HL-60 (cell line): ENCODE measurements around the gene DPM1.
"Not testable (repeated sequence)": the region's sequence is repeated elsewhere in the genome, so short reads cannot be mapped to it uniquely, and the experiment has no call there.

Experiments
- DNase-seq, 2 experiments: peaks; one replicate each; pipeline ENCODE4 v3.0.0-alpha.2; 2010 to 2020; ENCODE audit warnings: low read depth in 1 of 2, low spot score in 1 of 2
- H3K27ac ChIP-seq: fragments of 250-450 bp; sonication (Bioruptor Pico); replicated peaks from 2 replicates; pipeline ENCODE4 v1.5.1; 2020; ENCODE audit warnings: mild to moderate bottlenecking, moderate library complexity
- H3K27me3 ChIP-seq: fragments of 250-450 bp; sonication (Bioruptor Pico); 2 replicates; pipeline ENCODE4 v1.5.1; 2021; ENCODE audit warnings: mild to moderate bottlenecking, moderate library complexity; ENCODE audit not compliant: insufficient read depth, poor library complexity, severe bottlenecking
- H3K4me3 ChIP-seq: replicated peaks from 2 replicates; pipeline ENCODE4 v1.5.1; 2011; ENCODE audit warnings: mild to moderate bottlenecking, control low read depth, low read length; ENCODE audit not compliant: insufficient read depth
- CTCF ChIP-seq: IDR thresholded peaks from one replicate; pipeline ENCODE4 v1.5.1; 2011; ENCODE audit warnings: low read length, control low read depth, inconsistent platforms; ENCODE audit not compliant: insufficient read depth
- GABPA ChIP-seq: IDR thresholded peaks from 2 replicates; pipeline ENCODE4 v1.6.1; 2012; ENCODE audit warnings: low read depth
- POLR2AphosphoS5 ChIP-seq: IDR thresholded peaks from 2 replicates; pipeline ENCODE4 v1.6.1; 2012; ENCODE audit warnings: low read depth
- REST ChIP-seq: IDR thresholded peaks from 2 replicates; pipeline ENCODE4 v1.6.1; 2012; ENCODE audit warnings: low read depth; ENCODE audit not compliant: insufficient replicate concordance
- SPI1 ChIP-seq: IDR thresholded peaks from 2 replicates; pipeline ENCODE4 v1.6.1; 2012; ENCODE audit warnings: low read depth, mild to moderate bottlenecking, borderline replicate concordance

Gene DPM1

DNA sequence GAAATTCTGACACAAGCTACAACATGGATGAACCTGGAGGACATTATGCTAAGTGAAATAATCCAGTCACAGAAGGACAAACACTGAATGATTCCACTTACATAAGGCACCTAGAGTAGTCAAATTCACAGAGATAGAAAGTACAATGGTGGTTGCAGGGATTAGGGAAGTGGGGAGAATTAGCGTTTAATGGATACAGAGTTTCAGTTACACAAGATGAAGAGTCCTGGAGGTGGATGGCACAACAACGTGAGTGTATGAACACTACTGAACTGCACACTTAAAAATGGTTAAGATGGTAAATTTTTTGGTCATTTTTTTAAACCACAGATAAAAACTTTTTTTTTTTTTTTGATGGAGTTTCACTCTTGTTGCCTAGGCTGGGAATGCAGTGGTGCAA lies 25.0 kb upstream of the DPM1 start:
- Histone ChIP-seq H3K27me3 (peaks cover 2% of the 10 kb centered on the region), H3K4me3 (no peak overlapping the region), H3K27ac (no peak overlapping the region)
- TF ChIP-seq POLR2AphosphoS5 (no peak), GABPA (no peak), SPI1 (no peak), REST (no peak), CTCF (no peak)
- no peak for DNase-seq

DNA sequence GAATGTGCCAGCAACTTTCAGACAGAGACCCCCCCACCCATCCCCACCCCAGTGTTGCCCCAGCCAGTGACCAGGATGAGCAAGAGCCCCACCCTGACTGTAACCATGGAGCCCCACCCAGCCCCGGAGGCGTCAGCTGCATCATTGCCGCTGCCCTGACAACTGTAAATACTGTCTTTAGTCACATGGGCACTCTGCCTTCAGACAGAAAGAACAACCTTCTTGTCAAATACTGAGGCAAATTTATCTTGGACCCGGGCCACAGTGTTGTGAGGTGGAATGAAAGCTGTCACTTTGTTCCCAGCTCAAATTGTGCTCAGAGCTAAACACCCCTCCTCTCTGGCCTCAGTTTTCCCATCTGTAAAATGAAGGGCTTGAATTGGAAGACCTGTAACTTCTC lies 24.0 kb upstream of the DPM1 start:
- no peak overlapping the region for H3K4me3 ChIP-seq
- no peak for DNase-seq
- H3K27me3 ChIP-seq = peaks cover 2% of the 10 kb centered on the region
- TF ChIP-seq GABPA (no peak), POLR2AphosphoS5 (no peak)
- no peak overlapping the region for H3K27ac ChIP-seq

- no peak for TF ChIP-seq POLR2AphosphoS5
- Histone ChIP-seq H3K4me3 (no peak overlapping the region), H3K27me3 (peaks cover 2% of the 10 kb centered on the region), H3K27ac (no peak overlapping the region)
- no peak for DNase-seq
Observed at GRCh38 chr20:50981714-50982048, 23.3 kb upstream of the DPM1 start.

DNA sequence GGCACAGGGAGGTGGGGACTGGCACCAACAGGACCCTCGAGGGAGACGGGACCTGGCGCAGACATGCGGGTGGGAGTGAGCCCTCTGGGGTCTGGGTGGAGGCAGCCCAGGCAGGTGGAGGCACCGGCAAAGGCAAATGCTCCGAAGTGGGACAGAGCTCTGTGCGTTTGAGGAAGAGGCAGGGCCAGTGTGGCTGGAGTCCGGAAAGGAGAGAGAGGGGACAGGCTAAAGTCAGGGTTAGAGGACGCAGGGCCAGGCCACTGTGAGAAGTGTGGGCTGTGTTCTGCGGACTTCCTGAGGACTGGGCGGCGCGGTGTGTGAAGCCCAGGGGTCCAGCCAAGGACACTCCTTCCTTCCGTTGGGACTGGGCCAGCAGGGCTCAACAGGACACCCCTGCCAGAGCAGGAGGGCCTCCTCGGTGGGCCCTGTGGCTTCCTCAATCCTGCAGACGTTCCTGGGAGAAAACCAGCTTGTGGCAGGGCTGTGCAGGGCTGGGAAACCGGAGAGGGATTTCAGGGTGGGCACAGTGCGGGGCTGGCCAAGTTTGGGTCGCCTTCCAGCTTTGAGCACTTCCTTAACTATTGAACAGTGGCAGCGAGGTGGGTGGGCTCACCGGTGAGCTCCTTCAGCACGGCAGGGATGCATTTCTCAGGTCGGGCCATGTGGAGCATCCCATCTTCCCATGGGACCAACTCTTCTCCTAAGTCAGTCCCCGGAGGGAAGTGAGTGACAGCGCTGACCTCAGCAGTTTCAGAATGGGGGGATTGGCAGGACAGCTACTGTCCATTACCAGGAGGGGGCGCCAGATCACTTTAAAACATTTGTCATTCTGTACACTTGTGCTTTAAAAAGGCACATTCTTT lies 22.8 kb upstream of the DPM1 start:
- peaks cover 2% of the 10 kb centered on the region for H3K27me3 ChIP-seq
- H3K4me3 ChIP-seq = no peak overlapping the region
- H3K27ac ChIP-seq = no peak overlapping the region
- TF ChIP-seq CTCF (peak; percentile 83), POLR2AphosphoS5 (no peak)
- peak; percentile 38 to 65 for DNase-seq

DNA sequence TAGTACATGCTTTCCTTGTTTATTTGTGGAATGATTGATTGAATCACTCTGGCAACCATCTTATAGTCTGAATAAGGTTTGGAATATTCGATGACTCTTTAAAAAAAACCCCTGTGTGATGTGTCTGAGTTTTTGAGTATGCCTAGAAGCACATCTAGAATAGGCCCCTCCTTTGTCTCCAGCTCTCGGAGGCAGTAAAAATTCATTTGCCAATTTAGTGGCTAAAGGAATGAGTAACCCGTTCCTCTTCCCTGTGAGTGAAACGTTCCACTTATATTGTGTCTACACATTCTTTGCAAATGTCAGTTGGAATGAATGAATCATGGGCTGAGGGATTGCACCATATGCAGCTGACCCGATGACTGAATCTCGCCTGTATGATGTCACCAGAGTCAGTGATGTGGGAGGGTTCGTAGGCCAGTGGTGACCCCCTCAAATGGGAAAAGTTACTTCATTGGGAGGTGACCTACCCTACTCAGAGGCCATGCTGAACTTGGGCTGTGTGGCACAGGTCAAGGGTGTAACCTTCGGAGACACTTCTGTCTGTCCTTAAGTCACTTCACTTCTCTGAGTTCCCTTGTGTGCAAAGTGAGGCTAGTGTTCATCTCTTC lies 21.8 kb upstream of the DPM1 start:
- H3K27ac ChIP-seq = no peak overlapping the region
- TF ChIP-seq CTCF (no peak), POLR2AphosphoS5 (peak; percentile 62; the same call in 1 of the 2 replicates)
- peak; percentile 43 to 95 for DNase-seq
- no peak overlapping the region for H3K4me3 ChIP-seq
- peaks cover 2% of the 10 kb centered on the region for H3K27me3 ChIP-seq

DNA sequence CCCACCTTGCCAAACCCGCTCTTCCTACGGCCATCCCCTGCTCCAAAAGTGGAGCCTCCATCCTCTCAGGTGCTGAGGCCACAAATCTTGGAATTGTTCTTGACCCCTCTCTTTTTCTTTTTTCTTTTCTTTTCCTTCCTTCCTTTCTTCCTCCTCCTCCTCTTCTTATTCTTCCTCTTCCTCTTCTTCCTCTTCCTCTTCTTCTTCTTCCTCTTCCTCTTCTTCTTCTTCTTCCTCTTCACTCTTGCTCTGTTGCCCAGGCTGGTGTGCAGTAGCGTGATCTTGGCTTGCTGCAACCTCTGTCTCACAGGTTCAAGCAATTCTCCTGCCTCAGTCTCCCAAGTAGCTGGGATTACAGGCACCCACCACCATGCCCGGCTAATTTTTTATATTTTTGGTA lies 20.2 kb upstream of the DPM1 start:
- H3K27me3 ChIP-seq, H3K4me3 ChIP-seq, DNase-seq, H3K27ac ChIP-seq: not testable (repeated sequence)
